ENCODE results near the gene SLAMF1. TPM values are rescaled to one million over a fixed set of nuclear protein-coding genes. Genes with fewer than 3 reads are reported as not detected.

Gene SLAMF1
- total RNA-seq, 4 donors from 2014 or later, result 0.33 to 3.7 (median 3.2) TPM; not detected in 1

GRCh38 chr1:160642281-160642644 lies 4.6 kb downstream of the SLAMF1 start:
- TF ChIP-seq CTCF (IDR thresholded peaks at IDR 0.05; ENCODE audit: low read depth), result no peak

- TF ChIP-seq CTCF (IDR thresholded peaks at IDR 0.05; ENCODE audit: low read depth), result no peak
Measured at GRCh38 chr1:160641323-160642280, 5.2 kb downstream of the SLAMF1 start.

- TF ChIP-seq CTCF (IDR thresholded peaks at IDR 0.05; ENCODE audit: low read depth), result no peak
Measured at GRCh38 chr1:160640359-160641123, 6.3 kb downstream of the SLAMF1 start.

- TF ChIP-seq CTCF (IDR thresholded peaks at IDR 0.05; ENCODE audit: low read depth), result no peak
Measured at GRCh38 chr1:160639652-160640051, 7.2 kb downstream of the SLAMF1 start.

- TF ChIP-seq CTCF (IDR thresholded peaks at IDR 0.05; ENCODE audit: low read depth), result no peak
Measured at GRCh38 chr1:160638926-160639325, 7.9 kb downstream of the SLAMF1 start.

- TF ChIP-seq CTCF (IDR thresholded peaks at IDR 0.05; ENCODE audit: low read depth), result no peak
Measured at GRCh38 chr1:160638540-160638857, 8.3 kb downstream of the SLAMF1 start.

- no peak for TF ChIP-seq CTCF (IDR thresholded peaks at IDR 0.05; ENCODE audit: low read depth)
Measured at GRCh38 chr1:160637821-160638539, 8.9 kb downstream of the SLAMF1 start.

Data from subcutaneous adipose tissue (tissue), 4 donors.